Stimulated activated naive B cell treated with anti-CD40 and anti-IgM and Interleukin-4, amounts not matched to agents 10 μg/mL and 1 μg/mL and 100 μg/mL, for 72 hours (primary cell): ENCODE measurements around the gene RERE.
A peak's percentile ranks its signal among the peaks of the same experiment; 100 is the strongest.
"Not testable (repeated sequence)": the region's sequence is repeated elsewhere in the genome, so short reads cannot be mapped to it uniquely, and the experiment has no call there.

Experiments
- ATAC-seq, 2 donors: fragments of 150-1000 bp; cut with Tn5 transposase; replicated peaks; 2 replicates each; pipeline ENCODE4 v1.10.0; 2021; ENCODE audit warnings: moderate library complexity in 1 of 2
- DNase-seq: peaks from one replicate; pipeline ENCODE4 v3.0.0; 2021
- H3K27ac Mint-ChIP-seq: one replicate; pipeline ENCODE4 v1.8.0; 2022; ENCODE audit warnings: mild to moderate bottlenecking, mixed read lengths
- H3K27me3 Mint-ChIP-seq, 2 donors: one replicate each; pipeline ENCODE4 v1.8.0; 2022; ENCODE audit warnings: mixed read lengths in 2 of 2
- H3K36me3 Mint-ChIP-seq, 2 donors: one replicate each; pipeline ENCODE4 v1.8.0; 2022; ENCODE audit warnings: mixed read lengths in 2 of 2, mild to moderate bottlenecking in 1 of 2
- H3K4me1 Mint-ChIP-seq, 2 donors: one replicate each; pipeline ENCODE4 v1.8.0; 2022; ENCODE audit warnings: mixed read lengths in 2 of 2, mild to moderate bottlenecking in 1 of 2
- H3K4me3 Mint-ChIP-seq, 2 donors: one replicate each; pipeline ENCODE4 v1.8.0; 2022; ENCODE audit warnings: mild to moderate bottlenecking in 2 of 2, mixed read lengths in 2 of 2, moderate library complexity in 1 of 2
- H3K9me3 Mint-ChIP-seq, 2 donors: one replicate each; pipeline ENCODE4 v1.8.0; 2022; ENCODE audit warnings: mixed read lengths in 2 of 2, mild to moderate bottlenecking in 1 of 2

Gene RERE

GRCh38 chr1:8611634-8612515 is 205.6 kb downstream of the RERE start:
- not testable (repeated sequence) for H3K4me3 Mint-ChIP-seq, ATAC-seq, DNase-seq, H3K27me3 Mint-ChIP-seq, H3K9me3 Mint-ChIP-seq, H3K27ac Mint-ChIP-seq, H3K4me1 Mint-ChIP-seq
- H3K36me3 Mint-ChIP-seq = peaks cover 19 to 29% of the 10 kb centered on the region in 2 donors

- Mint-ChIP-seq H3K27ac (no peak overlapping the region), H3K9me3 (no peaks in the 10 kb centered on the region), H3K4me1 (peaks cover 4 to 24% of the 10 kb centered on the region in 2 donors), H3K27me3 (no peaks in the 10 kb centered on the region), H3K36me3 (peaks cover 9 to 24% of the 10 kb centered on the region in 2 donors), H3K4me3 (no peak overlapping the region)
- ATAC-seq = no peak
- no peak for DNase-seq
Observed at GRCh38 chr1:8607906-8608305, 209.5 kb downstream of the RERE start.

GRCh38 chr1:8604041-8604945 is 213.1 kb downstream of the RERE start:
- Mint-ChIP-seq H3K4me3 (peak overlapping the region; percentile 75 to 87), H3K27me3 (no peaks in the 10 kb centered on the region), H3K9me3 (no peaks in the 10 kb centered on the region), H3K4me1 (peaks cover 17 to 54% of the 10 kb centered on the region in 2 donors), H3K36me3 (peaks cover 16 to 35% of the 10 kb centered on the region in 2 donors), H3K27ac (peak overlapping the region; percentile 83)
- DNase-seq (peak; percentile 6), ATAC-seq (peak; percentile 94 to 96)

- Mint-ChIP-seq H3K27ac (peak overlapping the region; percentile 21), H3K9me3 (no peaks in the 10 kb centered on the region), H3K27me3 (no peaks in the 10 kb centered on the region), H3K4me3 (no peak overlapping the region), H3K36me3 (peaks cover 20 to 44% of the 10 kb centered on the region in 2 donors), H3K4me1 (peaks cover 24 to 61% of the 10 kb centered on the region in 2 donors)
- DNase-seq (no peak), ATAC-seq (no peak)
Observed at GRCh38 chr1:8603220-8603616, 214.2 kb downstream of the RERE start.

GRCh38 chr1:8602471-8603219 is 214.8 kb downstream of the RERE start:
- Mint-ChIP-seq H3K9me3 (no peaks in the 10 kb centered on the region), H3K27ac (peak overlapping the region; percentile 21), H3K36me3 (peaks cover 20 to 48% of the 10 kb centered on the region in 2 donors), H3K4me3 (no peak overlapping the region), H3K4me1 (peaks cover 27 to 65% of the 10 kb centered on the region in 2 donors), H3K27me3 (no peaks in the 10 kb centered on the region)
- no peak for ATAC-seq
- no peak for DNase-seq

- ATAC-seq (no peak), DNase-seq (no peak)
- Mint-ChIP-seq H3K4me1 (peaks cover 34 to 75% of the 10 kb centered on the region in 2 donors), H3K27me3 (no peaks in the 10 kb centered on the region), H3K9me3 (no peaks in the 10 kb centered on the region), H3K4me3 (no peak overlapping the region), H3K36me3 (peaks cover 20 to 45% of the 10 kb centered on the region in 2 donors), H3K27ac (peak overlapping the region; percentile 11)
Observed at GRCh38 chr1:8600336-8600735, 217.1 kb downstream of the RERE start.

GRCh38 chr1:8599646-8600212 is 217.7 kb downstream of the RERE start:
- H3K27me3 Mint-ChIP-seq = no peaks in the 10 kb centered on the region
- peaks cover 20 to 45% of the 10 kb centered on the region in 2 donors for H3K36me3 Mint-ChIP-seq
- H3K27ac Mint-ChIP-seq = peak overlapping the region; percentile 11
- H3K4me1 Mint-ChIP-seq = peaks cover 34 to 70% of the 10 kb centered on the region in 2 donors
- H3K4me3 Mint-ChIP-seq = no peak overlapping the region
- ATAC-seq = no peak
- DNase-seq = no peak
- H3K9me3 Mint-ChIP-seq = no peaks in the 10 kb centered on the region

GRCh38 chr1:8598783-8599182 is 218.7 kb downstream of the RERE start:
- H3K27ac Mint-ChIP-seq = no peak overlapping the region
- H3K4me3 Mint-ChIP-seq = no peak overlapping the region
- peaks cover 0 to 2% of the 10 kb centered on the region in 2 donors for H3K9me3 Mint-ChIP-seq
- ATAC-seq = no peak
- DNase-seq = no peak
- no peaks in the 10 kb centered on the region for H3K27me3 Mint-ChIP-seq
- peaks cover 32 to 61% of the 10 kb centered on the region in 2 donors for H3K4me1 Mint-ChIP-seq
- H3K36me3 Mint-ChIP-seq = peaks cover 21 to 45% of the 10 kb centered on the region in 2 donors

GRCh38 chr1:8598060-8598724 is 219.2 kb downstream of the RERE start:
- no peak overlapping the region for H3K27ac Mint-ChIP-seq
- peaks cover 32 to 55% of the 10 kb centered on the region in 2 donors for H3K4me1 Mint-ChIP-seq
- DNase-seq = no peak
- peaks cover 27 to 51% of the 10 kb centered on the region in 2 donors for H3K36me3 Mint-ChIP-seq
- H3K4me3 Mint-ChIP-seq = no peak overlapping the region
- H3K27me3 Mint-ChIP-seq = no peaks in the 10 kb centered on the region
- peaks cover 0 to 5% of the 10 kb centered on the region in 2 donors for H3K9me3 Mint-ChIP-seq
- no peak for ATAC-seq

- H3K4me1 Mint-ChIP-seq = peaks cover 29 to 47% of the 10 kb centered on the region in 2 donors
- ATAC-seq = no peak
- no peaks in the 10 kb centered on the region for H3K27me3 Mint-ChIP-seq
- no peak overlapping the region for H3K27ac Mint-ChIP-seq
- peaks cover 27 to 53% of the 10 kb centered on the region in 2 donors for H3K36me3 Mint-ChIP-seq
- no peak overlapping the region for H3K4me3 Mint-ChIP-seq
- DNase-seq = no peak
- H3K9me3 Mint-ChIP-seq = peaks cover 0 to 5% of the 10 kb centered on the region in 2 donors
Observed at GRCh38 chr1:8597455-8597854, 220.0 kb downstream of the RERE start.

GRCh38 chr1:8595941-8596340 is 221.5 kb downstream of the RERE start:
- H3K27me3 Mint-ChIP-seq = no peaks in the 10 kb centered on the region
- H3K4me1 Mint-ChIP-seq = peaks cover 35 to 47% of the 10 kb centered on the region in 2 donors
- no peak for DNase-seq
- no peak overlapping the region for H3K4me3 Mint-ChIP-seq
- no peak overlapping the region for H3K27ac Mint-ChIP-seq
- peaks cover 22 to 46% of the 10 kb centered on the region in 2 donors for H3K36me3 Mint-ChIP-seq
- no peak for ATAC-seq
- H3K9me3 Mint-ChIP-seq = peaks cover 0 to 5% of the 10 kb centered on the region in 2 donors

- ATAC-seq = no peak
- Mint-ChIP-seq H3K9me3 (peaks cover 0 to 5% of the 10 kb centered on the region in 2 donors), H3K27me3 (no peaks in the 10 kb centered on the region), H3K4me3 (no peak overlapping the region), H3K4me1 (peaks cover 38 to 51% of the 10 kb centered on the region in 2 donors), H3K36me3 (peaks cover 25 to 49% of the 10 kb centered on the region in 2 donors), H3K27ac (no peak overlapping the region)
- DNase-seq = no peak
Observed at GRCh38 chr1:8595332-8595731, 222.1 kb downstream of the RERE start.

GRCh38 chr1:8593292-8593691 is 224.1 kb downstream of the RERE start:
- H3K4me3 Mint-ChIP-seq, H3K27ac Mint-ChIP-seq: not testable (repeated sequence)

More at GRCh38 chr1:8593292-8593691, 224.1 kb downstream of the RERE start:
- not testable (repeated sequence) for H3K27me3 Mint-ChIP-seq, ATAC-seq, H3K9me3 Mint-ChIP-seq, DNase-seq
- Mint-ChIP-seq H3K36me3 (peaks cover 27 to 46% of the 10 kb centered on the region in 2 donors), H3K4me1 (peaks cover 34 to 49% of the 10 kb centered on the region in 2 donors)
